HEK293T (cell line): ENCODE measurements around the gene DLG2.

Experiments used
- BHLHE40 ChIP-seq: fragments of 450-650 bp; IDR thresholded peaks from 2 replicates; pipeline ENCODE4 v1.6.1; 2016; ENCODE audit warnings: mild to moderate bottlenecking, moderate library complexity, borderline replicate concordance
- CTBP1 ChIP-seq: fragments of 450-650 bp; IDR thresholded peaks from 2 replicates; pipeline ENCODE4 v1.6.1; 2016; ENCODE audit warnings: borderline replicate concordance
- ELF4 ChIP-seq: fragments of 450-650 bp; IDR thresholded peaks from 2 replicates; pipeline ENCODE4 v1.6.1; 2017; ENCODE audit warnings: antibody characterized with exemption
- FOXA1 ChIP-seq: fragments of 450-650 bp; IDR thresholded peaks from 2 replicates; pipeline ENCODE4 v1.6.1; 2016; ENCODE audit warnings: mild to moderate bottlenecking
- FOXK2 ChIP-seq: fragments of 450-650 bp; IDR thresholded peaks from 2 replicates; pipeline ENCODE4 v1.6.1; 2016; ENCODE audit warnings: mild to moderate bottlenecking
- FOXM1 ChIP-seq: fragments of 450-650 bp; IDR thresholded peaks from 2 replicates; pipeline ENCODE4 v1.6.1; 2017; ENCODE audit warnings: mild to moderate bottlenecking, borderline replicate concordance
- L3MBTL2 ChIP-seq: fragments of 450-650 bp; conservative IDR thresholded peaks from 2 replicates; pipeline ENCODE4 v1.6.1; 2016; ENCODE audit warnings: mild to moderate bottlenecking
- LEF1 ChIP-seq: fragments of 450-650 bp; IDR thresholded peaks from 2 replicates; pipeline ENCODE4 v1.6.1; 2017; ENCODE audit warnings: mild to moderate bottlenecking, borderline replicate concordance
- NFRKB ChIP-seq: fragments of 450-650 bp; IDR thresholded peaks from 2 replicates; pipeline ENCODE4 v1.6.1; 2016; ENCODE audit warnings: mild to moderate bottlenecking, moderate library complexity
- PKNOX1 ChIP-seq: fragments of 450-650 bp; IDR thresholded peaks from 2 replicates; pipeline ENCODE4 v1.6.1; 2016
- SP1 ChIP-seq: fragments of 450-650 bp; IDR thresholded peaks from 2 replicates; pipeline ENCODE4 v1.6.1; 2017
- SUZ12 ChIP-seq: fragments of 450-650 bp; IDR thresholded peaks from 2 replicates; pipeline ENCODE4 v1.6.1; 2016; ENCODE audit warnings: mild to moderate bottlenecking
- TARDBP ChIP-seq: fragments of 450-650 bp; IDR thresholded peaks from 2 replicates; pipeline ENCODE4 v1.6.1; 2016
- ZNF384 ChIP-seq: fragments of 450-650 bp; IDR thresholded peaks from 2 replicates; pipeline ENCODE4 v1.6.1; 2016

- TF ChIP-seq TARDBP (no peak), SUZ12 (no peak), L3MBTL2 (no peak), BHLHE40 (no peak), PKNOX1 (no peak), SP1 (no peak), ELF4 (no peak), FOXA1 (no peak), FOXK2 (no peak), LEF1 (no peak), NFRKB (no peak), CTBP1 (no peak), ZNF384 (no peak), FOXM1 (no peak)
Observed at GRCh38 chr11:83661491-83662350, 1965.4 kb downstream of the DLG2 start.
